H9 (cell line): ENCODE measurements around the gene PARP12. TPM values are rescaled to one million over a fixed set of nuclear protein-coding genes. Genes with fewer than 3 reads are reported as not detected.

Experiments used
- DNase-seq: peaks from one replicate; pipeline ENCODE4 v3.0.0-alpha.2; 2017
- H2AFZ ChIP-seq: one replicate; pipeline ENCODE4 v1.6.1; 2013; ENCODE audit warnings: mild to moderate bottlenecking, low read length, control low read depth, moderate library complexity
- H2AK5ac ChIP-seq: 2 replicates; pipeline ENCODE4 v1.6.1; 2013; ENCODE audit warnings: low read length, control low read depth, mixed read lengths; ENCODE audit not compliant: insufficient read length
- H2BK120ac ChIP-seq: one replicate; pipeline ENCODE4 v1.6.1; 2013; ENCODE audit warnings: low read depth, mild to moderate bottlenecking, low read length, control low read depth, inconsistent platforms; ENCODE audit not compliant: poor library complexity, severe bottlenecking
- H2BK12ac ChIP-seq: 2 replicates; pipeline ENCODE4 v1.6.1; 2013; ENCODE audit warnings: low read length, control low read depth, mixed read lengths, low read depth; ENCODE audit not compliant: insufficient read length
- H2BK15ac ChIP-seq: 2 replicates; pipeline ENCODE4 v1.6.1; 2013; ENCODE audit warnings: low read depth, low read length, control low read depth
- H2BK20ac ChIP-seq: one replicate; pipeline ENCODE4 v1.6.1; 2013; ENCODE audit warnings: low read depth, mild to moderate bottlenecking, low read length, control low read depth, inconsistent platforms; ENCODE audit not compliant: poor library complexity, severe bottlenecking
- H2BK5ac ChIP-seq: 2 replicates; pipeline ENCODE4 v1.6.1; 2013; ENCODE audit warnings: low read length, control low read depth, mixed read lengths; ENCODE audit not compliant: insufficient read length
- H3K14ac ChIP-seq: 2 replicates; pipeline ENCODE4 v1.6.1; 2013; ENCODE audit warnings: low read length, control low read depth; ENCODE audit not compliant: insufficient read depth
- H3K18ac ChIP-seq: 2 replicates; pipeline ENCODE4 v1.6.1; 2013; ENCODE audit warnings: low read depth, mild to moderate bottlenecking, mixed read lengths, low read length, control low read depth; ENCODE audit not compliant: insufficient read length
- H3K23ac ChIP-seq: 2 replicates; pipeline ENCODE4 v1.6.1; 2013; ENCODE audit warnings: low read length, control low read depth, mixed read lengths, low read depth; ENCODE audit not compliant: insufficient read length
- H3K23me2 ChIP-seq: 2 replicates; pipeline ENCODE4 v1.6.1; 2013; ENCODE audit warnings: low read depth, mild to moderate bottlenecking, mixed read lengths, low read length, control low read depth; ENCODE audit not compliant: insufficient read length, poor library complexity, severe bottlenecking
- H3K27ac ChIP-seq: 2 replicates; pipeline ENCODE4 v1.5.1; 2013; ENCODE audit warnings: low read length, control low read depth, mixed read lengths, low read depth; ENCODE audit not compliant: insufficient read length
- H3K27me3 ChIP-seq: 2 replicates; pipeline ENCODE4 v1.6.1; 2013; ENCODE audit warnings: low read length, control low read depth, inconsistent platforms; ENCODE audit not compliant: insufficient read depth
- H3K4ac ChIP-seq: 2 replicates; pipeline ENCODE4 v1.6.1; 2013; ENCODE audit warnings: low read depth, mild to moderate bottlenecking, control low read depth, inconsistent platforms, low read length, moderate library complexity
- H3K4me1 ChIP-seq: 2 replicates; pipeline ENCODE4 v1.6.1; 2013; ENCODE audit warnings: low read length, control low read depth, inconsistent platforms; ENCODE audit not compliant: insufficient read depth
- H3K4me2 ChIP-seq: 2 replicates; pipeline ENCODE4 v1.6.1; 2013; ENCODE audit warnings: low read length, control low read depth, mixed read lengths; ENCODE audit not compliant: insufficient read length, insufficient read depth
- H3K56ac ChIP-seq: 2 replicates; pipeline ENCODE4 v1.6.1; 2013; ENCODE audit warnings: low read depth, mild to moderate bottlenecking, mixed read lengths, low read length, control low read depth; ENCODE audit not compliant: insufficient read length
- H3K79me1 ChIP-seq: 2 replicates; pipeline ENCODE4 v1.6.1; 2013; ENCODE audit warnings: low read depth, mild to moderate bottlenecking, moderate library complexity, low read length, control low read depth, inconsistent platforms; ENCODE audit not compliant: insufficient read depth, poor library complexity, severe bottlenecking
- H3K79me2 ChIP-seq: 2 replicates; pipeline ENCODE4 v1.6.1; 2013; ENCODE audit warnings: low read length, control low read depth, inconsistent platforms; ENCODE audit not compliant: insufficient read depth
- H3K9ac ChIP-seq: 2 replicates; pipeline ENCODE4 v1.6.1; 2013; ENCODE audit warnings: low read length, control low read depth, mixed read lengths; ENCODE audit not compliant: insufficient read length; ENCODE audit errors: extremely low read depth
- H3K9me3 ChIP-seq: one replicate; pipeline ENCODE4 v1.6.1; 2013; ENCODE audit warnings: low read depth, low read length, inconsistent platforms; ENCODE audit not compliant: control insufficient read depth
- H3T11ph ChIP-seq: one replicate; pipeline ENCODE4 v1.6.1; 2013; ENCODE audit warnings: mild to moderate bottlenecking, low read length, control low read depth, inconsistent platforms
- H4K20me1 ChIP-seq: one replicate; pipeline ENCODE4 v1.6.1; 2013; ENCODE audit not compliant: control insufficient read depth, insufficient read length, insufficient read depth
- H4K5ac ChIP-seq: 2 replicates; pipeline ENCODE4 v1.6.1; 2013; ENCODE audit warnings: low read depth, mild to moderate bottlenecking, mixed read lengths, low read length, control low read depth; ENCODE audit not compliant: insufficient read length
- H4K8ac ChIP-seq: replicated peaks from 2 replicates; pipeline ENCODE4 v1.6.1; 2013; ENCODE audit warnings: low read length, control low read depth, mixed read lengths, low read depth; ENCODE audit not compliant: insufficient read length
- H4K91ac ChIP-seq: 2 replicates; pipeline ENCODE4 v1.6.1; 2013; ENCODE audit warnings: low read depth, mild to moderate bottlenecking, moderate library complexity, mixed read lengths, low read length, control low read depth; ENCODE audit not compliant: insufficient read length
- H3K27ac Mint-ChIP-seq, 3 experiments: 2 replicates in 2 of 3; 3 replicates in 1 of 3; pipeline ENCODE4 v1.8.0; 2020 to 2021; ENCODE audit warnings: mixed read lengths in 3 of 3, mild to moderate bottlenecking in 1 of 3, moderate library complexity in 1 of 3
- H3K27me3 Mint-ChIP-seq: 2 replicates; pipeline ENCODE4 v1.8.0; 2021; ENCODE audit warnings: low read depth, mild to moderate bottlenecking, moderate library complexity, mixed read lengths
- H3K36me3 Mint-ChIP-seq, 3 experiments: 2 replicates in 2 of 3; 3 replicates in 1 of 3; pipeline ENCODE4 v1.8.0; 2020 to 2021; ENCODE audit warnings: low read depth in 3 of 3, mixed read lengths in 3 of 3; ENCODE audit not compliant: insufficient read depth in 1 of 3
- H3K4me1 Mint-ChIP-seq, 2 experiments: 2 replicates each; pipeline ENCODE4 v1.8.0; 2020; ENCODE audit warnings: mixed read lengths in 2 of 2
- H3K4me3 Mint-ChIP-seq, 2 experiments: 2 replicates in 1 of 2; 3 replicates in 1 of 2; pipeline ENCODE4 v1.8.0; 2020 to 2021; ENCODE audit warnings: mild to moderate bottlenecking in 2 of 2, mixed read lengths in 2 of 2, moderate library complexity in 1 of 2
- H3K9me3 Mint-ChIP-seq, 2 experiments: 2 replicates in 1 of 2; 3 replicates in 1 of 2; pipeline ENCODE4 v1.8.0; 2020; ENCODE audit warnings: mild to moderate bottlenecking in 2 of 2, mixed read lengths in 2 of 2, moderate library complexity in 1 of 2
- CTCF ChIP-seq: fragments of 200-600 bp; sonication (generic); conservative IDR thresholded peaks from 3 replicates; pipeline ENCODE4 v1.8.0; 2021; ENCODE audit warnings: antibody characterized with exemption, mild to moderate bottlenecking
- total RNA-seq: library from RNA; stranded (reverse); gene quantifications from 2 replicates; pipeline ENCODE4 v1.2.1, GENCODE V29; 2021

The PARP12 gene
- total RNA-seq, 1 experiment from 2014 or later: 11.8 TPM

GRCh38 chr7:140070546-140070945, 7.8 kb upstream of the PARP12 start:
- Histone ChIP-seq H2BK20ac (no peak overlapping the region), H3K4me2 (no peak overlapping the region), H3K4ac (no peak overlapping the region), H4K8ac (no peak overlapping the region), H2BK15ac (no peak overlapping the region), H2BK12ac (no peak overlapping the region), H3K9ac (no peak overlapping the region), H4K91ac (no peak overlapping the region), H3T11ph (no peak overlapping the region), H4K20me1 (no peaks in the 10 kb centered on the region), H3K27ac (no peak overlapping the region), H3K23me2 (no peaks in the 10 kb centered on the region), H3K79me2 (no peaks in the 10 kb centered on the region), H3K27me3 (no peaks in the 10 kb centered on the region), H2AFZ (no peak overlapping the region), H2BK5ac (no peak overlapping the region), H3K14ac (no peak overlapping the region), H3K23ac (no peak overlapping the region), H4K5ac (no peak overlapping the region), H3K79me1 (no peaks in the 10 kb centered on the region), H3K4me1 (no peaks in the 10 kb centered on the region), H3K9me3 (no peaks in the 10 kb centered on the region), H3K18ac (no peak overlapping the region), H3K56ac (no peak overlapping the region), H2AK5ac (no peak overlapping the region), H2BK120ac (no peak overlapping the region)
- H3K4me1 Mint-ChIP-seq: 0 out of 4 replicates have a peak, but pooled peaks cover 0 to 3% of the 10 kb centered on the region in 2 experiments
- no peak overlapping the region for H3K4me3 Mint-ChIP-seq
- no peak for DNase-seq
- H3K27ac Mint-ChIP-seq: no peak overlapping the region
- peaks cover 16 to 17% of the 10 kb centered on the region in 2 experiments for H3K9me3 Mint-ChIP-seq
- TF ChIP-seq CTCF: no peak
- H3K27me3 Mint-ChIP-seq: peaks cover 5% of the 10 kb centered on the region
- H3K36me3 Mint-ChIP-seq: peaks cover 2 to 21% (median 7%) of the 10 kb centered on the region in 3 experiments; a peak in 5 of 7 replicates
